ACC112 (cell line): ENCODE data around the gene TET2.

Experiments used
- H2AFZ ChIP-seq: fragments of 200-600 bp; sonication (generic); one replicate; pipeline ENCODE4 v1.6.0; 2017; ENCODE audit warnings: antibody characterized with exemption, low read length; ENCODE audit not compliant: unreplicated experiment
- H3K27ac ChIP-seq: fragments of 200-600 bp; sonication (generic); 2 replicates; pipeline ENCODE4 v1.5.1; 2014; ENCODE audit warnings: low read depth, mild to moderate bottlenecking, antibody characterized with exemption, low read length, moderate library complexity
- H3K27me3 ChIP-seq: fragments of 200-600 bp; sonication (generic); 2 replicates; pipeline ENCODE4 v1.6.1; 2014; ENCODE audit warnings: mild to moderate bottlenecking, antibody characterized with exemption, low read length, moderate library complexity, mixed read lengths; ENCODE audit not compliant: insufficient read depth
- H3K36me3 ChIP-seq: fragments of 200-600 bp; sonication (generic); 2 replicates; pipeline ENCODE4 v1.6.1; 2016; ENCODE audit warnings: mild to moderate bottlenecking, antibody characterized with exemption, low read length, moderate library complexity, mixed read lengths; ENCODE audit not compliant: insufficient read depth
- H3K4me1 ChIP-seq: fragments of 200-600 bp; sonication (generic); one replicate; pipeline ENCODE4 v1.6.1; 2016; ENCODE audit warnings: low read length, mixed read lengths; ENCODE audit not compliant: insufficient read depth, unreplicated experiment, control insufficient read depth
- H3K4me3 ChIP-seq: fragments of 200-600 bp; sonication (generic); 2 replicates; pipeline ENCODE4 v1.5.1; 2014; ENCODE audit warnings: mild to moderate bottlenecking, low read depth, low read length
- H3K79me2 ChIP-seq: fragments of 200-600 bp; sonication (generic); one replicate; pipeline ENCODE4 v1.6.0; 2016; ENCODE audit warnings: low read length; ENCODE audit not compliant: control insufficient read depth, unreplicated experiment, insufficient read depth

TET2 gene

GRCh38 chr4:105318486-105318885 is 171.8 kb downstream of the TET2 start:
- Histone ChIP-seq H3K27me3 (no peaks in the 10 kb centered on the region), H3K27ac (no peak overlapping the region), H3K36me3 (no peaks in the 10 kb centered on the region), H3K4me1 (no peaks in the 10 kb centered on the region), H3K4me3 (no peak overlapping the region), H2AFZ (no peak overlapping the region), H3K79me2 (no peaks in the 10 kb centered on the region)

DNA sequence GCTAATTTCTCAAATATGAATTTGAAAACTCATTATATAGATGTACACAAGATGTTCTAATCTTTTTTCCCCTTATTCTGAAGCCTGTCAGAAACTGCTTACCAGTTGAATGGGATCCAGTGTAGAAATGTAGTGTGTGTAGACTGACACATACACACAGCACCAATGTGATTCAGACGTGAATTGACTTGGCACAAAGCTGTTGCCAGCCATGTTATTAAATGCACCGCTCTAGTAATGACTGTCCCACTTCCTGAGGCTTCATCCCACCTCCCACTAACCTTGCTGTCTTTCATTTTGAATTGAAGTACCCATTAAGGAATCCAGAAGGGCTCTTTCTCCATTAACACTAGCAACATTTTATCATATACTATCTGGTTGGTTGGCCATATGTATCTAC is 180.5 kb downstream of the TET2 start:
- H3K79me2 ChIP-seq, result no peaks in the 10 kb centered on the region
- H3K4me3 ChIP-seq, result no peak overlapping the region
- no peaks in the 10 kb centered on the region for H3K27me3 ChIP-seq
- H3K36me3 ChIP-seq, result no peaks in the 10 kb centered on the region
- no peaks in the 10 kb centered on the region for H3K4me1 ChIP-seq
- no peak overlapping the region for H3K27ac ChIP-seq
- no peak overlapping the region for H2AFZ ChIP-seq

DNA sequence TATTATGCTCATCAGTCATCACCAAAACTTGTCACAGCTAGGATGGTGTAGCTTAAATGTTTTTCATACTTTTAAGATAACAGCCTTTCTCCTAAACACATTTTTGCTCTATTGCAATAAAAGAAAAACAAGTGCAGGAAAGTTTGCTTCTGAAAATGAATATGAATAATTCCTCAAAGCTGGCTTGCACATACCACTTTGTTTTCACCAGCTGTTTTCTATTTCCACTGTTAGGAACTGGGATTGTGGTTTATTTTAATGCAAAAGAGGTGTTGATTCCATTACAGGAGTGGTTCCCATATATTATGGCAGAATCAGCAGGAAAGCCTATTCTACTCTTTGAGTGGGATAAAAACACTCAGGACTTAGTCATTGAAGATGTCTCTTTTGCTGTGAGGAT is 181.3 kb downstream of the TET2 start:
- Histone ChIP-seq H3K79me2 (no peaks in the 10 kb centered on the region), H2AFZ (no peak overlapping the region), H3K27ac (no peak overlapping the region), H3K4me1 (no peaks in the 10 kb centered on the region), H3K4me3 (no peak overlapping the region), H3K27me3 (no peaks in the 10 kb centered on the region), H3K36me3 (no peaks in the 10 kb centered on the region)

DNA sequence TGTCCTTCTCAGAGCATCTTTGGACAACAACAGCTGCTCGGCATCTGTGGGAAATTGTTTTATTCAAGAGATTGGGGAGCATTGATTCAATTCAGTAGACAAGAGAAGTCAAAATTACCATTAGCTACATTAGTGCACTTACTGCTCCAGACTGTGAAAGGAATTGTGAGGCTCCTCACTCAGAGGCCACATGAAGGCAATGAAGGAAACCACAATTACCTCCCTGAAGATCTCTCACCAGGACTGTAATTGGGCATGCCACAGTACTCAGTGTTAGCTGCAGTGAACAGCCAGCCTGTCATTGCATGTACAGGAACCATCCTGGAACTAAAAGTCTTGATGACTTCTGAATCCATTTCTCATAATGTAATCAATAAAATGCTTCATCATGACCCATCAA is 182.4 kb downstream of the TET2 start:
- Histone ChIP-seq H3K79me2 (no peaks in the 10 kb centered on the region), H2AFZ (no peak overlapping the region), H3K4me3 (no peak overlapping the region), H3K36me3 (no peaks in the 10 kb centered on the region), H3K27ac (no peak overlapping the region), H3K27me3 (no peaks in the 10 kb centered on the region), H3K4me1 (no peaks in the 10 kb centered on the region)
